IMR-90 (cell line): Measurements from ENCODE around the gene C16orf92.

Source experiments
- BHLHE40 ChIP-seq: fragments of 150-350 bp; IDR thresholded peaks from 2 replicates; pipeline ENCODE4 v1.6.1; 2016; ENCODE audit warnings: mild to moderate bottlenecking, low read depth, low read length
- CEBPB ChIP-seq: IDR thresholded peaks from 2 replicates; pipeline ENCODE4 v1.6.1; 2012; ENCODE audit warnings: low read depth, low read length, improper control_type of control experiment
- CTCF ChIP-seq: conservative IDR thresholded peaks from 2 replicates; pipeline ENCODE4 v1.5.1; 2012; ENCODE audit warnings: mild to moderate bottlenecking, low read depth, low read length, improper control_type of control experiment
- MAZ ChIP-seq: IDR thresholded peaks from 2 replicates; pipeline ENCODE4 v1.6.1; 2012; ENCODE audit warnings: low read depth, mild to moderate bottlenecking, low read length, improper control_type of control experiment, moderate library complexity, borderline replicate concordance
- POLR2A ChIP-seq: IDR thresholded peaks from 2 replicates; pipeline ENCODE4 v1.6.1; 2012; ENCODE audit warnings: mild to moderate bottlenecking, low read depth, low read length
- TF ChIP-seq, protein P1 (sequence below): fragments of 150-350 bp; IDR thresholded peaks from 2 replicates; pipeline ENCODE4 v1.6.1; 2016; ENCODE audit warnings: low read depth, mild to moderate bottlenecking, low read length, moderate library complexity, borderline replicate concordance
- TF ChIP-seq, protein P2 (sequence below): fragments of 150-350 bp; IDR thresholded peaks from 2 replicates; pipeline ENCODE4 v1.6.1; 2017; ENCODE audit warnings: mild to moderate bottlenecking, antibody characterized with exemption, low read length, low read depth

DNA sequence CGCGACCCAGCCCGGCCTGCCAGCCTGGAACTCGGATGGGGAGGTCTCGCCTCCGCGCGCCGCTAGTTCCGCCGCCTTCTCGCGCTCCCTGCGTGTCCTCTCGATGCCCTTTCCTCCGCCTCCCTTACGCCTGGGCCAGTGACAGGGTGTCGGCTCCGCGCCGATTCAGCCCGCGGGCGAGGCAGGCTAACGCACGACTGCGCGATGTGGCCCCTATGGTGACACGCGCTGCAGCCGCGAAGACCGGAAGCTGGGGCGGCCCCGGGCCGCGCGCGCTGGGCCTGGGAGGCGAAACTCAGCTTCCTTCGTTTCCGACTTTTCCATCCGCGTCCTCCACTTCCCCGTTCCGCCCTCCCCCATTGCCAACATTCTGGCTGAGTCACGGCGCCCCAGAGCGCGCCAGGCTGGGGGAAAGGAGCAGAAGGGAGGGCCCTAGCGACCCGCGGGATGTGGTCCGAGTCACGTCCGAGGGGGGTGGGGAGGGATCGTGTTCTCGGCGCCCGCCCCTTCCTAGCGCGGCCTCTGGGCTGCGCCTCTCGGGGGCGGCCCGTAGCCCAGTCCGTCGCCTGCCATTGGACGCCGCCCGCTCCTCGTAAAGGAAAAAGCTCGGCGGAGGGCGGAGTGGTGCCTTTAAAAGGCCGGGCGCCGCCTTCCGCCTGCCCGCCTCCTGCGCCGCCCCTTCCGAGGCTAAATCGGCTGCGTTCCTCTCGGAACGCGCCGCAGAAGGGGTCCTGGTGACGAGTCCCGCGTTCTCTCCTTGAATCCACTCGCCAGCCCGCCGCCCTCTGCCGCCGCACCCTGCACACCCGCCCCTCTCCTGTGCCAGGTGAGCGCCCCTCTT lies 42.3 kb downstream of the C16orf92 start, which contains the start of gene ALDOA:
- no peak for TF ChIP-seq CTCF
- TF ChIP-seq, protein P1, sequence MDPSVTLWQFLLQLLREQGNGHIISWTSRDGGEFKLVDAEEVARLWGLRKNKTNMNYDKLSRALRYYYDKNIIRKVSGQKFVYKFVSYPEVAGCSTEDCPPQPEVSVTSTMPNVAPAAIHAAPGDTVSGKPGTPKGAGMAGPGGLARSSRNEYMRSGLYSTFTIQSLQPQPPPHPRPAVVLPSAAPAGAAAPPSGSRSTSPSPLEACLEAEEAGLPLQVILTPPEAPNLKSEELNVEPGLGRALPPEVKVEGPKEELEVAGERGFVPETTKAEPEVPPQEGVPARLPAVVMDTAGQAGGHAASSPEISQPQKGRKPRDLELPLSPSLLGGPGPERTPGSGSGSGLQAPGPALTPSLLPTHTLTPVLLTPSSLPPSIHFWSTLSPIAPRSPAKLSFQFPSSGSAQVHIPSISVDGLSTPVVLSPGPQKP, result no peak
- TF ChIP-seq, protein P2, sequence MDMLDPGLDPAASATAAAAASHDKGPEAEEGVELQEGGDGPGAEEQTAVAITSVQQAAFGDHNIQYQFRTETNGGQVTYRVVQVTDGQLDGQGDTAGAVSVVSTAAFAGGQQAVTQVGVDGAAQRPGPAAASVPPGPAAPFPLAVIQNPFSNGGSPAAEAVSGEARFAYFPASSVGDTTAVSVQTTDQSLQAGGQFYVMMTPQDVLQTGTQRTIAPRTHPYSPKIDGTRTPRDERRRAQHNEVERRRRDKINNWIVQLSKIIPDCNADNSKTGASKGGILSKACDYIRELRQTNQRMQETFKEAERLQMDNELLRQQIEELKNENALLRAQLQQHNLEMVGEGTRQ, result 0 out of 2 replicates have a peak, but pooled peaks have one; percentile 6
- TF ChIP-seq POLR2A, result peak; percentile 99
- no peak; the same call in 1 of the 2 replicates for TF ChIP-seq BHLHE40
- TF ChIP-seq MAZ, result peak; percentile 92
- no peak for TF ChIP-seq CEBPB
